ENCODE data around the gene KRT26.
"Not testable (repeated sequence)": the region's sequence is repeated elsewhere in the genome, so short reads cannot be mapped to it uniquely, and the experiment has no call there.

Gene KRT26

GRCh38 chr17:40793832-40794231 lies 21.8 kb upstream of the KRT26 start:
- DNase-seq = no peak

- DNase-seq = no peak
Observed at GRCh38 chr17:40791787-40792436, 19.9 kb upstream of the KRT26 start.

- no peak for DNase-seq
Observed at GRCh38 chr17:40791111-40791510, 19.1 kb upstream of the KRT26 start.

GRCh38 chr17:40782450-40782849 lies 10.4 kb upstream of the KRT26 start, which contains the start of gene KRT27:
TSS of gene KRT27 (minus strand) at chr17:40782550. CDS start at chr17:40782493, 57 bp downstream.
- no peak for DNase-seq

- DNase-seq = no peak
Observed at GRCh38 chr17:40779181-40779909, 7.3 kb upstream of the KRT26 start.

GRCh38 chr17:40778461-40778860 lies 6.5 kb upstream of the KRT26 start:
- no peak for DNase-seq

- no peak for DNase-seq
Observed at GRCh38 chr17:40777971-40778370, 6.0 kb upstream of the KRT26 start.

GRCh38 chr17:40777459-40777858 lies 5.5 kb upstream of the KRT26 start:
- no peak for DNase-seq

- no peak for DNase-seq
Observed at GRCh38 chr17:40775945-40776344, 3.9 kb upstream of the KRT26 start.

- DNase-seq = no peak
Observed at GRCh38 chr17:40765657-40766056, 6.3 kb downstream of the KRT26 start.

- no peak for DNase-seq
Observed at GRCh38 chr17:40763752-40764151, 8.2 kb downstream of the KRT26 start.

GRCh38 chr17:40760105-40761016 lies 11.6 kb downstream of the KRT26 start:
- DNase-seq = no peak

- no peak for DNase-seq
Observed at GRCh38 chr17:40755231-40755630, 16.8 kb downstream of the KRT26 start, which contains the start of gene KRT25. TSS of gene KRT25 (minus strand) at chr17:40755331. CDS start at chr17:40755271, 60 bp downstream.

- DNase-seq = no peak
Observed at GRCh38 chr17:40753804-40754203, 18.2 kb downstream of the KRT26 start.

- DNase-seq = no peak
Observed at GRCh38 chr17:40751065-40751464, 20.9 kb downstream of the KRT26 start.

GRCh38 chr17:40750391-40750790 lies 21.6 kb downstream of the KRT26 start:
- no peak for DNase-seq

- DNase-seq = not testable (repeated sequence)
Observed at GRCh38 chr17:40748666-40749065, 23.3 kb downstream of the KRT26 start.

GRCh38 chr17:40738553-40738952 lies 33.4 kb downstream of the KRT26 start:
- no peak for DNase-seq

GRCh38 chr17:40735016-40735415 lies 37.0 kb downstream of the KRT26 start:
- DNase-seq = no peak

GRCh38 chr17:40734018-40734417 lies 38.0 kb downstream of the KRT26 start:
- no peak for DNase-seq

- no peak for DNase-seq
Observed at GRCh38 chr17:40730970-40731369, 41.0 kb downstream of the KRT26 start.

- no peak for DNase-seq
Observed at GRCh38 chr17:40727447-40728231, 44.4 kb downstream of the KRT26 start.

- DNase-seq = no peak
Observed at GRCh38 chr17:40726919-40727318, 45.1 kb downstream of the KRT26 start.
